GM12874 (cell line): Measurements from ENCODE around the gene AMPH.
A peak's percentile ranks its signal among the peaks of the same experiment; 100 is the strongest.

Source experiments
- TF ChIP-seq, protein P1 (sequence below): IDR thresholded peaks from 2 replicates; pipeline ENCODE4 v1.5.1; 2011; ENCODE audit warnings: low read depth, mild to moderate bottlenecking, control low read depth, low read length, moderate library complexity; ENCODE audit not compliant: insufficient read depth

The AMPH gene

DNA sequence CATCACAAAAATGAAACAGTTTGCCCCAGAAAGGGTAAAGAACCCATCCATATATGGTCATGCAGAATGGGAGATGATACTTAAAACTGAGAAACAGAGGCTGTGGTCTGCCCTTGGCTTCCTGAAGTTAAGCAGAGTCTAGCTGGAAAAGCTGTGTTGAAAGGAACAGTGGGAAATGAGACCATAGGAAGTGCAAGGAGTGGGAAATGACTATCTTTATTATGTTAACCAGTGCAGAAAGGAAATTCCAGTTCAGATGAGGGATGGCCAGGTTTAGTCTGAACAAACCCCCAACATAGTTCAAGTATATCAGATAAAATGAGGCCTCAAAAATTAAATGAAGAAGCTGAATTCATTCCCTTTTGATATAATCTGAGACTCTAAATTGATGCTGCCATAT is 245.5 kb downstream of the AMPH start:
- TF ChIP-seq, protein P1, sequence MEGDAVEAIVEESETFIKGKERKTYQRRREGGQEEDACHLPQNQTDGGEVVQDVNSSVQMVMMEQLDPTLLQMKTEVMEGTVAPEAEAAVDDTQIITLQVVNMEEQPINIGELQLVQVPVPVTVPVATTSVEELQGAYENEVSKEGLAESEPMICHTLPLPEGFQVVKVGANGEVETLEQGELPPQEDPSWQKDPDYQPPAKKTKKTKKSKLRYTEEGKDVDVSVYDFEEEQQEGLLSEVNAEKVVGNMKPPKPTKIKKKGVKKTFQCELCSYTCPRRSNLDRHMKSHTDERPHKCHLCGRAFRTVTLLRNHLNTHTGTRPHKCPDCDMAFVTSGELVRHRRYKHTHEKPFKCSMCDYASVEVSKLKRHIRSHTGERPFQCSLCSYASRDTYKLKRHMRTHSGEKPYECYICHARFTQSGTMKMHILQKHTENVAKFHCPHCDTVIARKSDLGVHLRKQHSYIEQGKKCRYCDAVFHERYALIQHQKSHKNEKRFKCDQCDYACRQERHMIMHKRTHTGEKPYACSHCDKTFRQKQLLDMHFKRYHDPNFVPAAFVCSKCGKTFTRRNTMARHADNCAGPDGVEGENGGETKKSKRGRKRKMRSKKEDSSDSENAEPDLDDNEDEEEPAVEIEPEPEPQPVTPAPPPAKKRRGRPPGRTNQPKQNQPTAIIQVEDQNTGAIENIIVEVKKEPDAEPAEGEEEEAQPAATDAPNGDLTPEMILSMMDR: no peak

DNA sequence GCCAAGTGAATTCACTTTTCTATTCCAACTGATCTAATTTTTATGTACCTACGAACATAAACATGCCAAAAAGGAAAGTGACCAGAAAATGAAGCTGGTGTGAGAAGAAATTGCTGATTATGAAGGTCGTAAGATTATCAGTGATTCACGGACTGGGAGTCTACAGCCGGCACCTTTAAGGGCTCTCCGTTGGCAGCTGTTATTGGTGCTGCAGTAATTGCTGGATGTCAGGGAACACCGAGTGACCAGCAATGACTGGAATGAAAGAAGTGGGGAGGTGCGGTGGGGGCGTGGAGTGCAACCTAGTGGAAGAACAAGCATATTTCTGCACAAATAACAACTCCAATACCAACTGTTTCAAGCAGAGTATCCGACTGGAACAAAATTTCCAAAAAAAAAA is 247.9 kb downstream of the AMPH start:
- TF ChIP-seq, protein P1: no peak

DNA sequence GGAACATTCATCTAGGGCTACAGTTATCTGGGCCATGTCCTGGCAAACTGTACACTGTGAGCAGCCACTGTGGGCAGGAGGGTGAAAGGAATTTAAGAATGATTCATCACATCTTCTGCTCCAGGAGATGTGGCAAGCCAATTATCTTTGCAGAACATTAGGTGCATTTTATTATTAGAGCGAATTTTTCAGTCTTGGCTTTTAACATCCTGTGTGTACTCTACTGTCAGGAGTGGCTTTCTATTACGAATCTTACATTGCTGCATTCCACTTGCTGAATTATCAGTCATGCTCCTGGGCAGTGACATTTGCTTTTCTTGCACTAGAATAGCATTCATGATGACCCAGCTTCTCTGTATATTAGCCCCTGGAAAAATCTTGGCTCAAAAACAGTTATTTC is 248.5 kb downstream of the AMPH start:
- TF ChIP-seq, protein P1: no peak

DNA sequence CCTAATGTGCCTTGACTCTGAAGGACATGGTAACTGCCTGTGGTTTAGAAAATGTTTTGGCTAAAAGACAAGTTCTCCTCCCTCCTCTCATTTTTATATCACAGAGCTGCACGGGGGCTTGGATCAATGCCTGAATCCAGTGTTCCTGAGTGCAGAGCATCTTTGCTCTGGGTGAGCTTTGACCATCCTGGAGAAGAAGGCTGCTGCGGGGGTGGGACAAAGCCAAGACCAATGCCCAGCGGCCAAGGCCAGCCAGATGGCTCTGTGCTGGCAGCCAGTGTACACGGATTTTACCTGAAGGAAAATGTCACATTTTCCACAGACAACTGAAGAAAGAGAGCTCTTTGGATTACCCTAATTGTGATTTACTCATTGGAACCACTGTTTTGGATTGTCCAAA is 255.7 kb downstream of the AMPH start:
- TF ChIP-seq, protein P1: no peak

DNA sequence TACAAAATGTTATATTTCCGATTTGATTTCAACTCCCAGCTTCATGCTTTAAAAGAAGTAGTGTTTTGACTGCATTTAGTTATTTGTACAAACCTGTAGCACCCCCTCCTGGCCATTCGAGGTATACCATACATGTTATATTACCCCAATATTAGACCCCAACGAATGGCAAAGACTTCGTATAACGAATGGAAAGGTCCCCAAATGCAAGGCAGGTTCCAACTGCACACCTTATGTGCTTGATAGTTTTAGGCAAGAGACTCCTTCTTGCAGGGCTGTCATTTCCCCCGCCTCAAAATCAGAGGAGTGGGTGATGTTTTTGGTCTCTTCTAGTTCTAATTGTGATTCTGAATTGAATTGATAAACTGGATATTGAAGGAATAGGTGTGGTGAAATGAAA is 256.7 kb downstream of the AMPH start:
- TF ChIP-seq, protein P1: peak; percentile 46

DNA sequence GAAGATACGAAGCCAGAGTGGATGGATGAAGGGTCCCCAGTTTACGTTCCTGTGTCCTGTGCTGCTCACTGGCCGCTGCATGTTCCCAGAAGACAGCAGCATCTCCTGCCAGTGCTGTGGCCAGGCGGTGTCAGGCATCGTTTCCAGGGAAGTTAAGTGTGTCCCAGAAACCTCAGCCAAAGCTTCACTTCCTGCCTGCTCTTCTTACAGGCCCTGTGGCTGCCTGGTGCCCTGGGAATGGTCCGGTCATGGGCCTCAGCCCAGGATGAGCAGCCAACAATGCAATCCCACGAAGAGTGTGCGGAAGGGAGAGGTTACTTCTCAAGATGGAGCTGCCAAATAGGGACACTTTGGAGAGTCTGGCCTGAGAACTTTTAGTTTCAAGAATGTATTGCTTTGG is 258.0 kb downstream of the AMPH start:
- TF ChIP-seq, protein P1: no peak

DNA sequence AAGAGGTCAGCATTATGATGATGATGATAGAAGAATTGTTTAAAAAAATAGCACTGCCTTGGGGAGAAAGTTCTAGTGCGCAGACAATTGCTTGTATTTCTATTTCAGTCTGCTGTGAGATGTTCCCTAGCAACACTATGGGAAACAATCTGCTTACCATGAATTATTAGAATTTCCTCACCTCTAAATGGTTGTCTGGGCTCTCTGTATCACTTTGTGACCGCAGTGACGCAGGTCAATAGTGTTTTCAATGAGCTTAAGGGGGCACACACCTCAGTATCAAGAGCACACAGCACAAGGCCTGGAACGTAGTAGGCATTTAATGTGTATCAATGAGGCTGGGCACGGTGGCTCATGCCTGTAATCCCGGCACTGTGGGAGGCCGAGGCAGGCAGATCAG is 258.9 kb downstream of the AMPH start:
- TF ChIP-seq, protein P1: no peak

DNA sequence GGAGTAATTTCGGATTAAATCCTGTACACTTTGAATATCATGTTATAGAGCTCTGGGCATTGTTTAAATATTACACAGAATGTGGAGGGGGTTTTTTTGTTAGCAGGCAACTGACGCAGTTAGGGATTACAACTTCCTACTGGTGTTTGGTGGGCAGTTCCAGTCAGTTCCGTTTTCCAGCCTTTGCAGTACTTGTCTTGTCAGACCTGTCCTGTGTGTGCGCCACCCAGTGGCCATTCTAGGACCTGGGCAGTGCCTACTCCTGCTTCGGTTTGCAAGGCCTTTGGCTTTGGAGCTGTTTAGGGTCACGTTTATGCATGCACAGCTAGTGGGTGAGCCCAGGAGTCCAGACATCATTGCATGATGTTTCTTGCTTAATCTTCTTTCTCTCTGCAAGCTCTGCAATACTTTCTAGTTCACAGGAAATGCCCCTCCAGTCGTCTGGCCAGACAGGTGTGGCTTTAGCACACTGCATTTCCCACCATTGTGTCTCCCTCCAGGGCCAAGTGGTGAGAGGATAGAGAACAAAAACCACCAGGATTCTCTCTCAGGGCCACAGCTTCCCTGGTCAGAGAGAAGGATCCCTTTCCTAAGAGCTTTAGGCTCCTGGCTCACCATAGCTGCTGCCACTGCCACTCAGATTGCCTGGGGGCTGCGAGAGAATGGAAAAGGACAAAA is 261.2 kb downstream of the AMPH start:
- TF ChIP-seq, protein P1: peak; percentile 82
